NCI-H146 treated with DMSO at 0.1 percent for 48 hours (cell line): Measurements from ENCODE around the gene RHBDF2.
A peak's percentile ranks its signal among the peaks of the same experiment; 100 is the strongest.
"Not testable (repeated sequence)": the region's sequence is repeated elsewhere in the genome, so short reads cannot be mapped to it uniquely, and the experiment has no call there.

Source experiments
- DNase-seq: peaks from one replicate; lab custom pipeline; 2025; ENCODE audit not compliant: unreplicated experiment; lab: John Stamatoyannopoulos, UW

RHBDF2 gene

DNA sequence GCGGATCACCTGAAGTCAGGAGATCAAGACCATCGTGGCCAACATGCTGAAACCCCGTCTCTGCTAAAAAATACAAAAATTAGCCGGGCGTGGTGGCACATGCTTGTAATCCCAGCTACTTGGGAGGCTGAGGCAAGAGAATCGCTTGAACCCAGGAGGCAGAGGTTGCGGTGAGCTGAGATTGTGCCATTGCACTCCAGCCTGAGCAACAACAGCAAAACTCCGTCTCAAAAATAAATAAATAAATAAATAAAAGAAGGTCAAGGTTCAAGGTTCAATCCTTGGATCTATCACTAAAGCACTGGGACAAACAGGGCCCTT lies 24.2 kb upstream of the RHBDF2 start:
- not testable (repeated sequence) for DNase-seq

DNA sequence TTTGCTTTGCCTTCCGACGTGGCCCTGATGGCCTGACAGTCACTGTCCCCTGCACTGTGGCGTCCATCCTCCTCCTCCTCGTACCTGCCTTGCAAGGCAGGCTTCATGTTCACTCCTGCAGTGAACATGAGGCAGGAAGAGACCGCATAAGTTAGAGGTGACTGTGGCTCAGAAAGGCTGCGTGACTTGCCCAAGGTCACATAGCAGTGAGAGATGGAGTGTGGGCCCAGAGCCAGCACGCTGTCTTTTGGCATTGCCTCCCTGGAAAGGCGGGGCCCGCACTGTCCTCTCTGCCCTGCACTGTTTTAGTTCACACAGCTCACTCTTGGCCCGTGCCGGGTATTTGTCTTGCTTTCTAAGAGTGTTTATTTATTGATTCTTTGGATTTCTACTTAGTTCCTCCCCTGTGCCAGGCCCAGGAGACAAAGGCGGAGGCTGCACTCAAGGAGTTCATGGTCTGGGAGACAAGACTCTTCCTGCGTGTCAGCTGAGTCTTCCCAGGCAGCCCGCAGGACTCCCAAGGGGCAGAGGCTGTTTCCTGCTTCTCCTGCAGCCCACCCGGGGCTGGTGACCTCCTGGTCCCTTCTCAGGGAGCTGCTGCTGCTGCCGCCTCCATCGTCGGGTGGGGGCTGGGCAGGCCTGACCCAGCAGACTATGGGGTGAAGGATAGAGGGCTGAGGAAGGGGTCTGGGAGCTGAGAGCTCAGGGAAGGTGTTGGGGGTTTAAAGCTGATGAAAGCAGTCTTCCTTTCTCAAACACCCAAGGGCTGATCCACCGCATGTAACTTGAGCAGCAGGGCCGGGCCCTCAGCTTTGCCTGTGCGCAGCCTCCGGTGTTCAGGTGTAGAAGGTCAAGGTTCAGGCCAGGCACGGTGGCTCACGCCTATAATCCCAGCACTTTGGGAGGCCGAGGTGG lies 23.6 kb upstream of the RHBDF2 start:
- DNase-seq: no peak

DNA sequence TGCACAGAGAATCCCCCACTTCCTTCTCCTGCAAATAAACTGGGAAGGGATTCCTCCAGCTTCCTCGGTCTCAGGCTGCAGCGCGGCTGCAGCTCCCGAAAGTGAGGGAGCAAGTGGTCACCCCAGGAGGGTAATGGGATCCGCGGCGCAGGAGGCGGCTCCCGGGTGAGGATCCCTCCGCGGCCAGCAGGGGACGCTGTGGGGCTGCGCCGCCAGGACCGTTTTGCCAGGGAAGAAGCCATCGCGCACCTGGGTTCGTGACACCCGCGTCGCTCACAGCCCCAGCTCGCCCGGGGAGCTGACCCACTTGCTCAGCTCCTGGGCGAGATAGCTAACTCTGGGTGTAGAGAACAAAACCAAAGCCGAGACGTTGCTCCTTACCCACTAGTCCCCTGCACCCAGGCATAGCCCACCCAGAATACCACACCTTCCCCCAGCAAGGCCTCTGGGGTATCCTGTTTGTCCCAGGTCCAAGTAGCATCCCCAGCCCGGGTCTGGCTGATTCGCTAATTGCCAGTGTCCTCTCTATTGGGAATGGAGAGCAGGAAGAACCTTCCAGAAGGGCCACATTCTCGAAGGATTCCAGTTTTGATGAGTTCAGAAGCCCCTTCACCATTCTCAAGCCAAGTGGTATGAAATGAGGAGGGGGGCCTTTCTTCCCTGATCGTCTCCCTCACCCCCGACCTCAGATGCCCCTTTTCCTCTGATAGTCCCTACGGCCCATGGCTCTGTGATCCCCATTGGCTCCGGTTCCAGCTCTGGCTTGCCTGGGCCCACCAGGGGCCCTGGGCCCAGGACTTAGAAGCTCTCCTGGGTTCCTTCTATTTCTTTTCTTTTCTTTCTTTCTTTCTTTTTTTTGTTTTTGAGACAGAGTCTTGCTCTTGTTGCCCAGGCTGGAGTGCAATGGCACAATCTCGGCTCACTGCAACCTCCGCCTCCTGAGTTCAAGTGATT lies 22.1 kb upstream of the RHBDF2 start:
- DNase-seq: peak; percentile 44

DNA sequence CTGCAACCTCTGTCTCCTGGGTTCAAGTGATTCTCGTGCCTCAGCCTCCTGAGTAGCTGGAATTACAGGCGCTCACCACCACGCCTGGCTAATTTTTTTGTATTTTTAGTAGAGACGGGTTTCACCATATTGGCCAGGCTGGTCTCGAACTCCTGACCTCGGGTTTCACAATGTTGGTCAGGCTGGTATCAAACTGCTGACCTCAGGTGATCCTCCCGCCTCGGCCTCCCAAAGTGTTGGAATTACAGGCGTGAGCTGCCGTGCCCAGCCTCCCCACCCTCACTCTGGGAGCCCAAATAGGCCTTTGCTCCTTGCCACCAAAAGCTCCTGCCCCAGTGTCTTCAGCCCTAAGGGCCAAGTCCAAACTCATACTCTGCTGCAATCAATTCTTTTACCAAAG lies 20.5 kb upstream of the RHBDF2 start:
- not testable (repeated sequence) for DNase-seq

DNA sequence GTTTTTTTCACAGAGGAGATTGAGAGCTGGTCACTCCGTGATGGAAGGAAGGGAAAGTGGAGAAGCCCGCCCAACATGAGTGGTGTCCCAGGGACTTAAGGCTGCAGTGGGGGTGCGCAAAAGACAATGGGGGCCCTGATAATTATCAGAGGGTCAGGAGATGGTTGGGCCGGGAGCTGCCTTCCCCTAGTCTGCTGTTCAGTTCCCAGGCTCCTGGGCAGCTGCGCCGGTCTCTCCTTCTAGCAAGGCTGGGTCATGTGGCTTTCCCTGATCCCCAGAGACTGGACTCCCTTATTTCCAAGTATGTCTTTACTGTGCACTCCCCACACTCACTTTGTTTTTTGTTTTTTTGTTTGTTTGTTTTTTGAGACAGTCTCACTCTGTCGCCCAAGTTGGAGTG lies 20.0 kb upstream of the RHBDF2 start:
- no peak for DNase-seq

DNA sequence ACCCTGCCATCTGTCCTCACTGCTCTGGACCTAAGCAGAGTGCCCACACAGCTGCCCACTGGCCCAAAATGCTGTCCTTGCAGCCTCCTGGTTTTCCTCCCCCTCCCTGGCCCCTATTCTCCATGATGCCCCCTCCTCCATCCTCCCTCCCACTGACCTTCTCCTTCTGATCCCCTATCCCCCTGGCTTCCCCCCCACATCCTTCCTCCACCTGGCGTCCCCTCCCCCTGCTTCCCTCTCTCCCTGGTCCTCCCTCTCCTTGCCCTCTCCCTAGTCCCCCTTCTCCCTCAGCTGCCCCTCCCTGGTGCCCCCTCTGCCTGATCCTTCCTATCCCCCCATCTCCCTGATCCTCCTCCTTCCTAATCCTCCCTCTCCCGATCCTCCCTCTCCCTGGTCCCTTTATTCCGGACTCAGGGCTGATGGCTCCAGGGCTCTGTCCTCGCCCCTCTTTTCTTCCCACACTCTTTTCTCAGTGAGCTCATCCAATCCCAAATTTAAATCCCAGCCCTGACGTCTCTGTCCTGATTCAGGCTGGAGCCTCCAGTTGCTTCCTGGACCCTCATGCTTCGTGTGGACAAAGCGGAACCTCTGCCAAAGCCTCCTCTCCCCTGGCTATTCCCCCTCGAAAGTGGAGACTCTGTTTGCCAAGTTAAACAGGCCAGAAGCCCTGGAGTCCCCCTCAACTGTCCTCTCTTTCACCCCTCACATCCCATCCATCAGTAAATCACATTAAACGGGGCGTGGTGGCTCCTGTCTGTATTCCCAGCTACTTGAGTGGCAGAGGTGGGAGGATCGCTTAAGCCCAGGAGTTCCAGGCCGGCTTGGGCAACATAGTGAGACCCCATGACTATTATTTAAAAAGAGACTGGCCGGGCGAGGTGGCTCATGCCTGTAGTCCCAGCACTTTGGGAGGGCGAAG lies 18.1 kb upstream of the RHBDF2 start:
- DNase-seq: no peak

DNA sequence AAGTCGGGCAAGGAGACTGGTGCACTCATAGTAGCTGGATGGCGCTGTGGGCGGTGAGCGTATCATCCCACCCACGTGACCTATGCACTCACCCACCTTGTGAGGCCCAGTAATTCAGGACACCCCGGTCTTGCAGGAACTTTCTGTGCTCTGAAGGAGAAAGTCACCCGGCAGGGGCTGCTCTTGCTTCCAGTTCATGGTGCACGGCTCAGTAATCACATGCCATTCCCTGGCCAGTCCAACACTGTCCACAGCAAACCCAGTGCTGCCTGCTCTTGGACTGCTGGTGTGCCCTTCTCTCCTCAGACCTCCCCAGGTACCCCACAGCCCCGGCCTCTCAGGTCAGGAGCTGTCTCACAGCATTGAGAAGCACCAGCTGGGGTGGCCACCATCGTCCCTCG lies 16.4 kb upstream of the RHBDF2 start:
- no peak for DNase-seq

DNA sequence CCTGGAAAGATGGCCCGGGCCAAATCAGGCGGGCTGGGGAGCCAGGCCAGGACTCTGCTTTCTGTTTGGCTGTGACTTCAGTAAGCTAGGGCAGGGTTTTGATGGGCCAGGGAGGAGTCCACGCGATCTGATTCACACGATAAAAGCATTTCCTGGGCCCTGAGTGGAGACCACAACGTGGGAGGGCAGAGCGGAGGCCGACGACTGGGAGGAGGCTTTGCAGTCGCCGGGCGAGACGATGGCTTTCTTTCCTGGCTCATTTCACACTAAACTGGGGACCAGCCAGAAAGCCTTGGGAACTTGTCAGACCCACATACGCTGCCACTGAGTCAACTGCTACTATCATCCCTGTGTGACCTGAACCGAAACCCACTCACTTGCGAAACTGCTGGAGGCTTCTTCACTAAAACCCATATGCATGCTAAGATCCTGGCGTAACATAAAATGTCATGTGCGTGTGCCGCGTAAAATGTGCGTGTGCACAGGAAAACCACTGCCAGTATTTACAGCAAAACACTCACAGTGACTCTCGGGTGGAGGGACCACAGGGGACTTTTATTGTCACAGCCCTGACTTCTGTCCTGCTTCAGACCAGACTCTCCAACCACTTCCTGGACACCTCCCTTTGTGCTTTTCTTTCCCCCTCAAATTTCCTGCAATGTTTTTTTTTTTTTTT lies 14.2 kb upstream of the RHBDF2 start:
- DNase-seq: no peak

DNA sequence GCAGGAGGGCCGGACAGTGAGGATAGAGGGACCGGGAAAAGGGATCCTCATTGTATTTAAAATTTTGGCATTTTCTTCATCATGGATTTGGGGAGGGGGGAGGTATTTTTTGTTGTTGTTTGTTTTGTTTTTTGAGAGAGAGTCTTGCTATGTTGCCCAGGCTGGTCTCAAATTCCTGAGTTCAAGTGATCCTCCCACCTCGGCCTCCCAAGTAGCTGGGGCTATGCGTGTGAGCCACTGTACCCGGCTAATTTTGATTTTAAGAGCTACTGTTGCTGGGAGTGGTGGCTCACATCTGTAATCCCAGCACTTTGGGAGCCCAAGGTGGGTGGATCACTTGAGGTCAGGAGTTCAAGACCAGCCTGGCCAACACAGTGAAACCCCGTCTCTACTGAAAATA lies 13.1 kb upstream of the RHBDF2 start:
- DNase-seq: not testable (repeated sequence)

DNA sequence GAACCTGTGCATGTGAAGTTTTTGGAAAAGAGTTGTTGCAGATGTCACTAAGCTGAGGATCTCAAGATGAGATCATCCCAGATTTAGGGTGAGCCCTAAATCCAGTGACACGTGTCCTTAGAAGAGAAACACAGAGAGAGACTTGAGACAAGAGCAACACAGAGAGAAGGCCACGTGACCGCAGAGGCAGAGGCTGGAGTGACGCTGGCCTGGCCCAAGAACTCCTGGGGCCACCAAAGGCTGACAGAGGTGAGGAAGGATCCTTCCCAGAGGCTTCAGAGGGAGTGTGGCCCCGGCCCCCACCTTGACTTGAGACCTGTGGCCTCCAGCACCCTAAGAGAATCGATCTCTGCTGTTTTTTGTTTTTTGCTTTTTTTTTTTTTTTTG lies 12.1 kb upstream of the RHBDF2 start:
- no peak for DNase-seq

DNA sequence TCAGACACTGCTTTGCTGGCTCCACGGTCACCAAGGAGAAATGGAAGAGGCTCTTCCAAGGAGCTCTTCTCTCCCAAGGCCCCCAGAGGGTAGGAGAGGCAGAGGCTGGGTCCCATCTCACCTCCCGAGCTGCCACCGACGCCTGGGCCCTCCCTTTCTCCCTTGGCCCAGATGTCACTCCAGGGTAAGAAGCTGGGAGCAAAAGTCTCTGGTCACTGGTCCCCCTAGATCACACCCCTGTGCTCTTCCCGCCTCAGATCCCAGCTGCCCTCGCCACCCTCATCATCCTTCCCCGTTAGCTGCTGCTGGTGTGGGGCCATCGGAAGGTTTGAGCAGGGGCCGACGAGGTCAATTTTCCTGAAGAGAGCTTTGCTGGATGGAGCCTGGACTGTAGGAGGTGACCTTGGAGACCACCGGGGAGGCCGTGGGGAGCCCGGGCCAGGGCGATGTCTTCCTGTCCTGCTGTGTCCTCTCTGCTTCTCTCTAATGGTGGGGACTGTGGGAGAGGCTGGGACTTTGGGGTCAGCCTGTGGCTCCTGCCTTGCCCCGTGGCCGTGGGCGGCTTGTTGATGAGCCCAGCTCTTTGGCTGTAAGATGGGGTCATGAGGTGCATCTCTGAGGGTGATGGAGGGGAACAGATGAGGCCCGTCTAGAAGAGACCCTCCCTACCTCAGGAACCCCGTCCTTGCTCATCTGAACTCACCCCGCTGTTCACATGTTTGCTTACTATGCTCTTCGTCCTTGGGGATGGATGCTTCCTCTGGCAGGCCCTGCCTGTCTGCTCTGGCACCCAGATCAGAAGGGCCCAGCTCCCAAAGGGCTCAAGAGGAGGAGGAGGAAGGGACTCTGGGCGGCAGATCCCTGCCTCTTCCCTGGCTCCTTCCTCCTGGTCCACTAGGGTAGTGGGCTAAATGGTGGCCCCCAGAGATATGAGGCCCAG lies 11.4 kb upstream of the RHBDF2 start:
- no peak for DNase-seq

DNA sequence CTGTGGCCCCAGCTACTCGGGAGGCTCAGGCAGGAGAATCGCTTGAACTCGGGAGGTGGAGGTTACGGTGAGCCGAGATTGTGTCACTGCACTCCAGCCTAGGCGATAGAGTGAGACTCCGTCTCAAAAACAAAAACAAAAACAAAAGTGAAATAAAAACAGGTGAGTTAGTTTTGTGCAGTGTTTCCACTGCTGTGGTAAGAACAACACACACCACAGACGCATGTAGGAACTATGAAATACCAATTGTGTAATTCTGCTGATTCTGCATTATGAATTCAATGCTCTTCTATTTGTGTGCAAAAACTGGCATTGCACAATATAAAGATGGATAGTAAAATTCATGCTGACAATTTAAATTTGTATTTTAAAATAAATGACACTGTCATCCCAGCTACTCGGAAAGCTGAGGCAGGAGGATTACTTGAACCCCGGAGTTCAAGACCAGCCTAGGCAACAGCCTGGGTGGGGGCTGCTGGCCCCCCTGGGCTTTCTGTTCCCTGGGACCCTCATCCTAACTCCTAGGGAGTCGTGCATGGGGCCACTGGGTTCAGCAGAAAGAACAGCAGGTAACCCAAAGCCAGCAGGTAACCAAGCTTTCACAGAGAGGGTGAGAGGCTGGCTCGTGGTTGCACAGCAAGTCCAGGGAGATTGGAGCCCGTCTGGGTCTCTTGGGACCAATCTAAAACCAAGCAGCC lies 10.6 kb upstream of the RHBDF2 start:
- no peak for DNase-seq

DNA sequence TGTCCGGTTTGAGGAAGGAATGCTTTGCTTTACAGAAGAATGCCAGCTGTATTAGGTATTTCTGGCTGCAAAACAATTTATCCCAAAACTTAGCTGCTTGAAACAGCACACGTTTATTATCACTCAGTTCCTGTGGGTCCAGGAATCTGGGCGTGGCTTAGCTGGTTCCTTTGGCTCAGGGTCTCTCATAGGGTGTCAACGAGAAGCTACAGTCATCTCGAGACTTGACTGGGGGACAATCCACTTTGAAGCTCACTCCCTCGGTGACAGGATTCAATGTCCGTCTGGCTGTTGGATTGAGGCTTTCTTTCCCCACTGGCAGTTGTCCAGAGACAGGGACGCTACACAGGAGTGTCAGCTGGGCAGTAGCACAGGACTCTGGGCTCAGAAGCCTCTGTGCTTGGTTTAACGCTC lies 9.6 kb upstream of the RHBDF2 start:
- no peak for DNase-seq

DNA sequence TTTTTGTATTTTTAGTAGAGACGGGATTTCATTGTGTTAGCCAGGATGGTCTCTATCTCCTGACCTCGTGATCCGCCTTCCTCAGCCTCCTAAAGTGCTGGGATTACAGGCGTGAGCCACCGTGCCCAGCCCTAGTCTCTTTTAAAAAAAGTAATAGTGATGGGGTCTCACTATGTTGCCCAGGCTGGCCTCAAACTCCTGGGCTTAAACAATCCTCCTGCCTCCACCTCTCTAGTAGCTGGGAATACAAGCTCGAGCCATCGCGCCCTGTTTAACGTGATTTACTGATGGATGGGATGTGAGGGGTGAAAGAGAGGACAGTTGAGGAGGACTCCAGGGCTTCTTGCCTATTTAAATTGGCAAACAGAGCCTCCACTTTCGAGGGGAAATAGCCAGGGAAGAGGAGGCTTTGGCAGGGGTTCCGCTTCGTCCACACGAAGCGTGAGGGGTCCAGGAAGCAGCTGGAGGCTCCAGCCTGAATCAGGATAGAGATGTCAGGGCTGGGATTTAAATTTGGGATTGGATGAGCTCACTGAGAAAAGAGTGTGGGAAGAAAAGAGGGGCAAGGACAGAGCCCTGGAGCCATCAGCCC lies 7.3 kb upstream of the RHBDF2 start:
- not testable (repeated sequence) for DNase-seq

DNA sequence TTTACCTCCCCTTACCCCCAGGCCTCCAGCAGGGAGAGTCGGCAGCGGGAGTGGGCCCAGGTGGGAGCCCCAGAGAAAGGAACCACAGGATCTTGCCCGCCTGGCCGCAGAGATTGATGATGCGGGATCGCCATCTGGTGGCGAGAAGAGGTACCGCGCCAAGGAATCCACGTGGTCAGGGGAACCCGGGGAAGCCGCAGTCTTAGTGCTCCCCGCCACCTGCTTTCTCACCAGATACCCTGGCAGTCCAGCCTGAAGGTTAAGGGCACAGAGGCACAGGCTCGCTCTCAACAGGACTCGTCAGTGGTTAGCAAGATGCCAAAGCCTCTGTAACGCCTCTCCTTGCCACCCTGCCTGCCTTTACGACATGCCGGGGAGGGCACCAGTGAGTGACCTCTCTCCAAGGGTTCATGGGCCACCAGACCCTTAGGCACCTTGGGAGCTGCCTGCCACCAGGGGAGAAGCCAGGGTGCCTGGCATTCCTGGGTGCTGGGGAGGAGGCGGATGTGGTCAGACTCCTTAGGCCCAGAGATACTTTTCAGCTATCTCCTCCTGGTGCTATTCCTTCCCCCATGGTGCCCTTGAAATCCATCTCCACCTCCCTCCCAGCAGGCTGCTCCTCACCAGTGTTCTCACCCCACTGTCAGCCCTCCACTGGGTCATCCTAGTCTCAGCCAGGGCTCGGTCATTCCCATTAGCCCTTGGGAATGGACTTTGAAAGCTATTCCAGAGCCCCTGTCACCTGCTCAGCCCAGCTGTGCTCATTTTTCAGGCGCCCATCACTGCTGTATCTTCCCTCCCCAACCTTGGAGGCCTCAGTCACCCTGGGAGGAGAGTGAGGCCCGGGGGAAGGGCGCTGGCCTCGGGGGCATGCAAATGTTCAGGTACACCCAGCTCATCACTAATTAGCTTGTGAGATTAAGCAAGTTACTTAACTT lies 5.5 kb upstream of the RHBDF2 start:
- peak; percentile 57 for DNase-seq

DNA sequence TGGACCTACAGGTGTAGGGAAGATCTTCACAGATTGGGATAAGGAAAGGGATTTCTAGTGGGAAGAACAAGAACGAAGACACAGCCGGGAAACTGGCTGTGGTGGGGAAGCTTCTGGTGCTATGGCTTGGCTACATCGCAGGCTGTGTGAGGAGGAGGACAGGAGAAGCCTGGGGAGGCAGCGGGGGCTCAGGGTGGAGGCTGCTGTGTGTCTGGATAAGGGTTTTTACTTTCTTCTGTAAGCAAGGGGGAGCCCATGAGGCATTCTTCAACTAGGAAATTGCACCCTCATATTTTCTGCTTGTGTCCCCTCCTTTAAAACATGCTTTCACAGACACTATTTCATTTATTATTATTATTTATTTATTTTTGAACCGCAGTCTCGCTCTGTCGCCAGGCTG lies 2.9 kb upstream of the RHBDF2 start:
- DNase-seq: no peak
